ENCODE results near the gene DDX51. TPM values are rescaled to one million over a fixed set of nuclear protein-coding genes. Genes with fewer than 3 reads are reported as not detected.

DDX51 gene
- total and polyA plus RNA-seq, 4 donors = 2.5 to 7.5 (median 5.5) TPM

DNA sequence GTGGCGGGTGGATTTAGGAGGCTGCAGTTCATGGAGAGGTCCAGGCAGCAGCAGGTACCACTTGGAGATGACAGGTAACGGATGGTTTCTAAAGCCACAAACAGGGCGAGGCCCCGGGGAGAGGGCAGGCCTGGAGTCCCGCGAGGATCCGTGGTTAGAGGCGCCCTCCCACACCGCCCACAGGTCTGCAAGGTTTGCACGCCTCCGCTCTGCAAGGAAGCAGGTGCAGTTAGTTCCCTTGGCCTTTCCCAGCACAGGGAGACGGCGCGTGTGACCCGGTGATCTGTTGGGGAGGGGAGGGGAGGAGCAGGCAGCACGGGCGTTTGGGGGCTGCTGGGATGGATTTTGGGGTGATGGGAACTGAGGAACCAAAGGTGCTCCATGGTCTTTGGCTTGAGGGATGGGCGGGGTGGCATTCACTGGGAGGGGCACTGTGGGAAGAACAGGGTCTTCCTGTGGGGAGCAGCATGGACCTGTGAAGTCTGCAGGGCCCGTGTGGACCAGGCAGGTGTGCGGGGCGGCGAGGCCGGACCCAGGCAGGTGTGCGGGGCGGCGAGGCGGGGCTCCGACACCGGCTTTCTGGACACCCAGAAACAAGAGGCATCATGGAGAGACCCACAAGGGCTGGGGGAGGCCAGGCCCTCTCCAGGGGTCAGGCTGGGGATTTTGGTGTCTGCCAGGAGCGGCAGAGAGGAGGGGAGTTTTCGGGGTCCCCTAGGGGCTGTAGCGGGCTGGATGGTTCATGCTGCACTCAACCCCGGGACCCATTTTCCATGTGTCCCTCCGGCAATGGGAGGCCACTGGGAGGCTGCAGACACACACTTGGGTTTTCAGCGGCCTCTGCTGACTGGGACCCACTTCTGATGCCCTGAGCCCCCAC is 29.3 kb upstream of the DDX51 start:
- no peak for DNase-seq (ENCODE audit: low spot score)
- Histone ChIP-seq H3K9me3 (ENCODE audit: control insufficient read depth in 4 of 4, low read length in 3 of 4) (no peaks in the 10 kb centered on the region), H3K4me1 (ENCODE audit: control insufficient read depth in 4 of 4, insufficient read depth in 4 of 4, low read length in 3 of 4) (no peaks in the 10 kb centered on the region), H3K27ac (ENCODE audit: low read depth in 1 of 2, low read length in 2 of 2) (no peak overlapping the region), H3K4me3 (ENCODE audit: low read depth in 1 of 3, low read length in 3 of 3) (no peak overlapping the region), H3K36me3 (ENCODE audit: control insufficient read depth in 4 of 4, insufficient read depth in 3 of 4, low read depth in 1 of 4, low read length in 3 of 4) (no peaks in the 10 kb centered on the region), H3K9ac (ENCODE audit: low read depth in 1 of 2, low read length in 2 of 2) (no peak overlapping the region), H3K27me3 (ENCODE audit: control insufficient read depth in 4 of 4, insufficient read depth in 4 of 4, low read length in 3 of 4) (peaks cover 0 to 10% (median 0%) of the 10 kb centered on the region in 4 donors)
- no peak for TF ChIP-seq RXRA (IDR thresholded peaks at IDR 0.05)
- TF ChIP-seq, protein P1, sequence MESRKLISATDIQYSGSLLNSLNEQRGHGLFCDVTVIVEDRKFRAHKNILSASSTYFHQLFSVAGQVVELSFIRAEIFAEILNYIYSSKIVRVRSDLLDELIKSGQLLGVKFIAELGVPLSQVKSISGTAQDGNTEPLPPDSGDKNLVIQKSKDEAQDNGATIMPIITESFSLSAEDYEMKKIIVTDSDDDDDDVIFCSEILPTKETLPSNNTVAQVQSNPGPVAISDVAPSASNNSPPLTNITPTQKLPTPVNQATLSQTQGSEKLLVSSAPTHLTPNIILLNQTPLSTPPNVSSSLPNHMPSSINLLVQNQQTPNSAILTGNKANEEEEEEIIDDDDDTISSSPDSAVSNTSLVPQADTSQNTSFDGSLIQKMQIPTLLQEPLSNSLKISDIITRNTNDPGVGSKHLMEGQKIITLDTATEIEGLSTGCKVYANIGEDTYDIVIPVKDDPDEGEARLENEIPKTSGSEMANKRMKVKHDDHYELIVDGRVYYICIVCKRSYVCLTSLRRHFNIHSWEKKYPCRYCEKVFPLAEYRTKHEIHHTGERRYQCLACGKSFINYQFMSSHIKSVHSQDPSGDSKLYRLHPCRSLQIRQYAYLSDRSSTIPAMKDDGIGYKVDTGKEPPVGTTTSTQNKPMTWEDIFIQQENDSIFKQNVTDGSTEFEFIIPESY (IDR thresholded peaks at IDR 0.05) = no peak
- TF ChIP-seq JUND (IDR thresholded peaks at IDR 0.05) = no peak
- TF ChIP-seq GABPA (IDR thresholded peaks at IDR 0.05 in 1 of 2, conservative IDR thresholded peaks at IDR 0.05 in 1 of 2) = no peak
- no peak for TF ChIP-seq SP1 (IDR thresholded peaks at IDR 0.05)
- TF ChIP-seq HNF4A (conservative IDR thresholded peaks at IDR 0.05) = no peak
- TF ChIP-seq, protein P2, sequence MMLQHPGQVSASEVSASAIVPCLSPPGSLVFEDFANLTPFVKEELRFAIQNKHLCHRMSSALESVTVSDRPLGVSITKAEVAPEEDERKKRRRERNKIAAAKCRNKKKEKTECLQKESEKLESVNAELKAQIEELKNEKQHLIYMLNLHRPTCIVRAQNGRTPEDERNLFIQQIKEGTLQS (IDR thresholded peaks at IDR 0.05) = no peak
- no peak for TF ChIP-seq HNF4G (IDR thresholded peaks at IDR 0.05)
- TF ChIP-seq NR2F2 (IDR thresholded peaks at IDR 0.05) = no peak
- TF ChIP-seq, protein P3, sequence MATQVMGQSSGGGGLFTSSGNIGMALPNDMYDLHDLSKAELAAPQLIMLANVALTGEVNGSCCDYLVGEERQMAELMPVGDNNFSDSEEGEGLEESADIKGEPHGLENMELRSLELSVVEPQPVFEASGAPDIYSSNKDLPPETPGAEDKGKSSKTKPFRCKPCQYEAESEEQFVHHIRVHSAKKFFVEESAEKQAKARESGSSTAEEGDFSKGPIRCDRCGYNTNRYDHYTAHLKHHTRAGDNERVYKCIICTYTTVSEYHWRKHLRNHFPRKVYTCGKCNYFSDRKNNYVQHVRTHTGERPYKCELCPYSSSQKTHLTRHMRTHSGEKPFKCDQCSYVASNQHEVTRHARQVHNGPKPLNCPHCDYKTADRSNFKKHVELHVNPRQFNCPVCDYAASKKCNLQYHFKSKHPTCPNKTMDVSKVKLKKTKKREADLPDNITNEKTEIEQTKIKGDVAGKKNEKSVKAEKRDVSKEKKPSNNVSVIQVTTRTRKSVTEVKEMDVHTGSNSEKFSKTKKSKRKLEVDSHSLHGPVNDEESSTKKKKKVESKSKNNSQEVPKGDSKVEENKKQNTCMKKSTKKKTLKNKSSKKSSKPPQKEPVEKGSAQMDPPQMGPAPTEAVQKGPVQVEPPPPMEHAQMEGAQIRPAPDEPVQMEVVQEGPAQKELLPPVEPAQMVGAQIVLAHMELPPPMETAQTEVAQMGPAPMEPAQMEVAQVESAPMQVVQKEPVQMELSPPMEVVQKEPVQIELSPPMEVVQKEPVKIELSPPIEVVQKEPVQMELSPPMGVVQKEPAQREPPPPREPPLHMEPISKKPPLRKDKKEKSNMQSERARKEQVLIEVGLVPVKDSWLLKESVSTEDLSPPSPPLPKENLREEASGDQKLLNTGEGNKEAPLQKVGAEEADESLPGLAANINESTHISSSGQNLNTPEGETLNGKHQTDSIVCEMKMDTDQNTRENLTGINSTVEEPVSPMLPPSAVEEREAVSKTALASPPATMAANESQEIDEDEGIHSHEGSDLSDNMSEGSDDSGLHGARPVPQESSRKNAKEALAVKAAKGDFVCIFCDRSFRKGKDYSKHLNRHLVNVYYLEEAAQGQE (IDR thresholded peaks at IDR 0.05) = no peak
- no peak for TF ChIP-seq RAD21 (IDR thresholded peaks at IDR 0.05)
- TF ChIP-seq, protein P4, sequence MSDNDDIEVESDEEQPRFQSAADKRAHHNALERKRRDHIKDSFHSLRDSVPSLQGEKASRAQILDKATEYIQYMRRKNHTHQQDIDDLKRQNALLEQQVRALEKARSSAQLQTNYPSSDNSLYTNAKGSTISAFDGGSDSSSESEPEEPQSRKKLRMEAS (IDR thresholded peaks at IDR 0.05) = no peak
- TF ChIP-seq FOXA2 (IDR thresholded peaks at IDR 0.05) = no peak
- no peak for TF ChIP-seq YY1 (IDR thresholded peaks at IDR 0.05)
- TF ChIP-seq, protein P5, sequence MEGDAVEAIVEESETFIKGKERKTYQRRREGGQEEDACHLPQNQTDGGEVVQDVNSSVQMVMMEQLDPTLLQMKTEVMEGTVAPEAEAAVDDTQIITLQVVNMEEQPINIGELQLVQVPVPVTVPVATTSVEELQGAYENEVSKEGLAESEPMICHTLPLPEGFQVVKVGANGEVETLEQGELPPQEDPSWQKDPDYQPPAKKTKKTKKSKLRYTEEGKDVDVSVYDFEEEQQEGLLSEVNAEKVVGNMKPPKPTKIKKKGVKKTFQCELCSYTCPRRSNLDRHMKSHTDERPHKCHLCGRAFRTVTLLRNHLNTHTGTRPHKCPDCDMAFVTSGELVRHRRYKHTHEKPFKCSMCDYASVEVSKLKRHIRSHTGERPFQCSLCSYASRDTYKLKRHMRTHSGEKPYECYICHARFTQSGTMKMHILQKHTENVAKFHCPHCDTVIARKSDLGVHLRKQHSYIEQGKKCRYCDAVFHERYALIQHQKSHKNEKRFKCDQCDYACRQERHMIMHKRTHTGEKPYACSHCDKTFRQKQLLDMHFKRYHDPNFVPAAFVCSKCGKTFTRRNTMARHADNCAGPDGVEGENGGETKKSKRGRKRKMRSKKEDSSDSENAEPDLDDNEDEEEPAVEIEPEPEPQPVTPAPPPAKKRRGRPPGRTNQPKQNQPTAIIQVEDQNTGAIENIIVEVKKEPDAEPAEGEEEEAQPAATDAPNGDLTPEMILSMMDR (IDR thresholded peaks at IDR 0.05; ENCODE audit: low read depth, low read length, missing input control) = no peak
- TF ChIP-seq TAF1 (conservative IDR thresholded peaks at IDR 0.05) = no peak
- TF ChIP-seq FOXA1 (IDR thresholded peaks at IDR 0.05) = no peak
- no peak for TF ChIP-seq EGR1 (IDR thresholded peaks at IDR 0.05; ENCODE audit: low read depth in 2 of 2)
- WGBS = 67% methylated on average over 35 of the region's 35 CpGs

Data from liver (tissue), 9 donors.